Kidney (tissue), 14 donors: ENCODE data around the gene TMEM252. TPM values are rescaled to one million over a fixed set of nuclear protein-coding genes. Genes with fewer than 3 reads are reported as not detected.

Experiments used
- DNase-seq, 5 donors: peaks; one replicate each; pipeline ENCODE4 v3.0.0-alpha.2; 2013 to 2020
- FAIRE-seq: peaks from 2 replicates; lab custom pipeline; 2012; peaks lifted over from hg19 to GRCh38; lab: Jason Lieb, UNC
- H3K27ac ChIP-seq, 2 donors: one replicate each; pipeline ENCODE4 v1.7.0; 2013; ENCODE audit warnings: low read depth in 2 of 2, low read length in 2 of 2, inconsistent platforms in 1 of 2
- H3K27me3 ChIP-seq: one replicate; pipeline ENCODE4 v1.7.1; 2013; ENCODE audit warnings: low read length, inconsistent platforms; ENCODE audit not compliant: control insufficient read depth, insufficient read depth
- H3K36me3 ChIP-seq, 3 donors: one replicate each; pipeline versions ENCODE4 v1.7.0 to v1.7.1; 2013; ENCODE audit warnings: low read length in 3 of 3, control low read depth in 1 of 3, inconsistent platforms in 1 of 3; ENCODE audit not compliant: insufficient read depth in 3 of 3, control insufficient read depth in 2 of 3
- H3K4me1 ChIP-seq, 3 donors: one replicate each; pipeline versions ENCODE4 v1.7.0 to v1.7.1; 2013; ENCODE audit warnings: low read length in 3 of 3, inconsistent platforms in 1 of 3, low read depth in 1 of 3; ENCODE audit not compliant: control insufficient read depth in 2 of 3, insufficient read depth in 2 of 3
- H3K4me3 ChIP-seq, 3 donors: one replicate each; pipeline versions ENCODE4 v1.7.0 to v1.8.1; 2013; ENCODE audit warnings: low read length in 3 of 3, control low read depth in 1 of 3, inconsistent platforms in 1 of 3
- H3K9ac ChIP-seq, 3 donors: one replicate each; pipeline versions ENCODE4 v1.7.0 to v1.7.1; 2013; ENCODE audit warnings: low read length in 3 of 3, control low read depth in 1 of 3, inconsistent platforms in 1 of 3
- H3K9me3 ChIP-seq, 3 donors: one replicate each; pipeline versions ENCODE4 v1.7.0 to v1.7.1; 2013; ENCODE audit warnings: low read length in 3 of 3, control low read depth in 1 of 3, inconsistent platforms in 1 of 3; ENCODE audit not compliant: control insufficient read depth in 2 of 3, insufficient read depth in 1 of 3
- CTCF ChIP-seq: IDR thresholded peaks from 3 replicates; pipeline ENCODE4 v1.5.1; 2012; ENCODE audit warnings: mild to moderate bottlenecking, moderate library complexity, borderline replicate concordance; ENCODE audit not compliant: insufficient read depth; ENCODE audit errors: extremely low read depth
- intact Hi-C: fragments of 100-400 bp; cut with DNase I; formaldehyde crosslinking; loops from one replicate; pipeline ENCODE4 v1.11.1; 2022
- polyA plus RNA-seq: library from polyadenylated mRNA; stranded (reverse); fragments of 350-450 nt; fragmentation: Illumina TruSeq; extraction: RNeasy Lipid Tissue Mini Kit (QIAGEN cat#74804); gene quantifications from one replicate; pipeline ENCODE4 v1.2.3, GENCODE V29; 2014; ENCODE audit warnings: low read depth, low replicate concordance; ENCODE audit not compliant: insufficient read depth
- total RNA-seq: library from RNA; stranded (reverse); fragmentation: NEBNext Ultra II Directional; extraction: Animal tissue kit (Norgen Biotek cat#: 25700); gene quantifications from one replicate; pipeline ENCODE4 v1.2.1, GENCODE V29; 2021
- donor health status: control.
- donor health status: control.
- donor health status: control.
- donor health status: control.
- donor health status: control.
- donor health status: DM: yes; HTN: yes; CAD: no.
- donor health status: Normal renal cell carcinoma (clear cell type).

TMEM252 gene
- total and polyA plus RNA-seq, 2 donors from 2014 or later, result 3.4 to 111 TPM

GRCh38 chr9:68575817-68576216 lies 35.1 kb upstream of the TMEM252 start:
- no peaks in the 10 kb centered on the region for H3K9me3 ChIP-seq
- H3K27me3 ChIP-seq, result no peaks in the 10 kb centered on the region
- FAIRE-seq (no peak), DNase-seq (no peak)
- no peak overlapping the region for H3K4me3 ChIP-seq
- intact Hi-C loops, result no loop called here
- no peak for TF ChIP-seq CTCF
- H3K4me1 ChIP-seq, result peaks cover 0 to 7% (median 0%) of the 10 kb centered on the region in 3 donors
- H3K9ac ChIP-seq, result no peak overlapping the region
- H3K27ac ChIP-seq, result peak overlapping the region in 1 of 2 donors; percentile 27
- no peaks in the 10 kb centered on the region for H3K36me3 ChIP-seq

DNA sequence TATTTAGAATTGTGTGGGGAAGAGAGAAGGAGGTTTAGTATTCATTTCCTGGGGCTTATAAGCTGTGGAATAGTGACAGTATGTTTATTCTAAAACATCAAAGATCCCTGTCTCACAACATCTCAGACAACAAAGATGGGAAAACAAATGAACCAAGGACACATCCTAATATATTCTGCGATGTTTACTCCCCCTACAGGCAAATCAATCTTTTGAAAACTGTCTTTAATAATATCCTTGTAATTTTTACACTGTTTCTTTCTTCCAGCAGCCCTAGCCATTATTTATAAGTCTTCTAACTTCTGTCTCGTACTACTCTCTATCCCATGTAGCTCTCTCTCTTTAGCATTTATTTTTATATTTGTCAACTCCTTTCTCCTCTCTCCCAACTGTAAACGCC lies 33.5 kb upstream of the TMEM252 start:
- H3K27me3 ChIP-seq, result no peaks in the 10 kb centered on the region
- FAIRE-seq, result no peak
- no peak overlapping the region for H3K9ac ChIP-seq
- no peaks in the 10 kb centered on the region for H3K36me3 ChIP-seq
- H3K9me3 ChIP-seq, result no peaks in the 10 kb centered on the region
- intact Hi-C loops, result no loop called here
- no peak for DNase-seq
- H3K4me1 ChIP-seq, result peaks cover 0 to 7% (median 0%) of the 10 kb centered on the region in 3 donors
- no peak overlapping the region for H3K4me3 ChIP-seq
- no peak for TF ChIP-seq CTCF
- no peak overlapping the region for H3K27ac ChIP-seq

DNA sequence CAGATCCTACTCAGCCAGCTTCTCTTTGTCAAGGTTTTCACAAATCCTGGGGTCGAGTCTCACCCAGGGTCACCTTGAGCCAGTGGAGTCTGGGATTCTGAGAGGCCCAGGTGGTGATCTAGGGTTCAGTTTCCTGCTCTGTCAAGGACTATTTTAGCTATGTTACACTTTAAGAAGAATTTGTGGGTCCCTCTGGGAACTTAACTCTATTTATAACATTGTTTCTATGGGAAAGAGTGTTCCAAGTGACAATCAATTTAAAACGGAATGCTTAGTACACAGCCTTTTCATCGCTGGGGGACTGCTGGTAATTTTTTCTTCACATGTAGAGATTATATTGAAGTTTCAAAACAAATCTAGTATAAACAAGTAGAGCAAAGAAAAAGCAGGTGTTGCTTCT lies 26.9 kb upstream of the TMEM252 start:
- FAIRE-seq (no peak), DNase-seq (peak in 2 of 5 donors; percentile 36 to 86)
- Histone ChIP-seq H3K9ac (no peak overlapping the region), H3K36me3 (no peaks in the 10 kb centered on the region), H3K27me3 (no peaks in the 10 kb centered on the region), H3K4me3 (no peak overlapping the region), H3K4me1 (peaks cover 0 to under 1% (median 0%) of the 10 kb centered on the region in 3 donors), H3K27ac (peak overlapping the region in 1 of 2 donors; percentile 37), H3K9me3 (no peaks in the 10 kb centered on the region)
- TF ChIP-seq CTCF, result no peak
- intact Hi-C loops, result no loop called here

GRCh38 chr9:68562461-68562860 lies 21.8 kb upstream of the TMEM252 start:
- TF ChIP-seq CTCF, result no peak
- Histone ChIP-seq H3K36me3 (no peaks in the 10 kb centered on the region), H3K4me3 (no peak overlapping the region), H3K9ac (no peak overlapping the region), H3K4me1 (peaks cover 5 to 18% (median 8%) of the 10 kb centered on the region in 3 donors), H3K9me3 (no peaks in the 10 kb centered on the region), H3K27ac (no peak overlapping the region), H3K27me3 (no peaks in the 10 kb centered on the region)
- FAIRE-seq (no peak), DNase-seq (no peak)
- intact Hi-C loops, result no loop called here
